A549 (cell line): ENCODE measurements around the gene HARBI1. TPM values are rescaled to one million over a fixed set of nuclear protein-coding genes. Genes with fewer than 3 reads are reported as not detected.

ENCODE experiments used
- ATAC-seq, 2 experiments: fragments of 200-7000 bp in 1 of 2; fragments of >200 bp in 1 of 2; cut with Nextera tagmentation in 1 of 2; cut with Tn5 transposase in 1 of 2; 3 replicates each; pipeline versions ENCODE4 v1.8.0 to v1.9.1; 2018 to 2020; ENCODE audit warnings: mild to moderate bottlenecking in 1 of 2, moderate library complexity in 1 of 2
- CTCF ChIA-PET: fragments of 300-600 bp; sonication (Branson Sonifier 250); formaldehyde crosslinking; extraction: SDS; loops from one replicate; lab custom pipeline; 2021; ENCODE audit warnings: antibody characterized with exemption, inconsistent platforms; lab: Yijun Ruan, JAX
- POLR2A ChIA-PET: fragments of 350-600 bp; formaldehyde crosslinking; extraction: SDS; loops from one replicate; lab custom pipeline; 2021; ENCODE audit warnings: antibody characterized with exemption, inconsistent platforms; lab: Yijun Ruan, JAX
- DNase-seq, 2 experiments: peaks; one replicate each; pipeline versions ENCODE4 v3.0.0 to v3.0.0-alpha.2; 2011 to 2016; ENCODE audit warnings: low read depth in 1 of 2, low spot score in 1 of 2
- FAIRE-seq: peaks from 2 replicates; lab custom pipeline; 2011; peaks lifted over from hg19 to GRCh38; lab: Jason Lieb, UNC
- H3K27ac ChIP-seq, 2 experiments: fragments of >200 bp; sonication (Bioruptor Twin); formaldehyde crosslinking; 3 replicates each; pipeline ENCODE4 v1.5.1; 2016 to 2017
- H3K4me1 ChIP-seq: fragments of >200 bp; sonication (Bioruptor Twin); formaldehyde crosslinking; 3 replicates; pipeline ENCODE4 v1.6.1; 2016
- H3K4me2 ChIP-seq: fragments of >200 bp; sonication (Bioruptor Twin); formaldehyde crosslinking; 3 replicates; pipeline ENCODE4 v1.6.1; 2016
- H3K4me3 ChIP-seq: fragments of >200 bp; sonication (Bioruptor Twin); formaldehyde crosslinking; 3 replicates; pipeline ENCODE4 v1.5.1; 2016
- H3K9me3 ChIP-seq: fragments of >200 bp; sonication (Bioruptor Twin); formaldehyde crosslinking; 3 replicates; pipeline ENCODE4 v1.6.1; 2016
- BHLHE40 ChIP-seq: IDR thresholded peaks from 2 replicates; pipeline ENCODE4 v1.6.1; 2012; ENCODE audit warnings: low read depth, low read length, inconsistent platforms
- CHD4 ChIP-seq: fragments of 200-600 bp; sonication (generic); IDR thresholded peaks from 2 replicates; pipeline ENCODE4 v1.6.1; 2016; ENCODE audit warnings: antibody characterized with exemption, mild to moderate bottlenecking, borderline replicate concordance
- EHF ChIP-seq: fragments of 250-450 bp; sonication (Bioruptor Pico); IDR thresholded peaks from 2 replicates; pipeline ENCODE4 v1.5.0; 2020; ENCODE audit warnings: mild to moderate bottlenecking
- ESRRA ChIP-seq: fragments of 150-350 bp; IDR thresholded peaks from 2 replicates; pipeline ENCODE4 v1.6.1; 2014; ENCODE audit warnings: mild to moderate bottlenecking, low read length, borderline replicate concordance
- FOXS1 ChIP-seq: fragments of 250-450 bp; sonication (Bioruptor Pico); IDR thresholded peaks from 2 replicates; pipeline ENCODE4 v1.5.0; 2020; ENCODE audit warnings: mild to moderate bottlenecking, moderate library complexity
- HDAC2 ChIP-seq: fragments of 200-600 bp; sonication (generic); IDR thresholded peaks from 2 replicates; pipeline ENCODE4 v1.6.1; 2016
- HOXA7 ChIP-seq: fragments of 250-450 bp; sonication (Bioruptor Pico); IDR thresholded peaks from 2 replicates; pipeline ENCODE4 v1.5.0; 2020; ENCODE audit warnings: mild to moderate bottlenecking, moderate library complexity
- MAFK ChIP-seq: fragments of 450-650 bp; IDR thresholded peaks from 2 replicates; pipeline ENCODE4 v1.6.1; 2014; ENCODE audit not compliant: partially characterized antibody
- MYC ChIP-seq: IDR thresholded peaks from 2 replicates; pipeline ENCODE4 v1.6.1; 2012; ENCODE audit warnings: mild to moderate bottlenecking, inconsistent platforms, low read length, improper control_type of control experiment, borderline replicate concordance
- NFE2L2 ChIP-seq: fragments of 150-350 bp; conservative IDR thresholded peaks from 2 replicates; pipeline ENCODE4 v1.6.1; 2014; ENCODE audit warnings: low read length
- NR3C1 ChIP-seq: fragments of >200 bp; sonication (Bioruptor Twin); formaldehyde crosslinking; IDR thresholded peaks from 3 replicates; pipeline ENCODE4 v1.6.1; 2017
- POLR2A ChIP-seq: IDR thresholded peaks from 2 replicates; pipeline ENCODE4 v1.6.1; 2012; ENCODE audit warnings: mild to moderate bottlenecking, low read length
- POLR2AphosphoS2 ChIP-seq: conservative IDR thresholded peaks from 2 replicates; pipeline ENCODE4 v1.6.1; 2012; ENCODE audit warnings: low read length, improper control_type of control experiment, inconsistent platforms
- RNF2 ChIP-seq: fragments of 200-600 bp; sonication (generic); IDR thresholded peaks from 2 replicates; pipeline ENCODE4 v1.6.1; 2016; ENCODE audit warnings: low read depth, mild to moderate bottlenecking, antibody characterized with exemption, moderate library complexity, borderline replicate concordance
- SREBF2 ChIP-seq: fragments of 450-650 bp; IDR thresholded peaks from 2 replicates; pipeline ENCODE4 v1.6.1; 2014; ENCODE audit warnings: mild to moderate bottlenecking, moderate library complexity
- TFCP2L1 ChIP-seq: fragments of 250-450 bp; sonication (Bioruptor Pico); IDR thresholded peaks from 2 replicates; pipeline ENCODE4 v1.5.0; 2021; ENCODE audit warnings: mild to moderate bottlenecking
- TP53 ChIP-seq: fragments of 250-450 bp; sonication (Bioruptor Pico); IDR thresholded peaks from 2 replicates; pipeline ENCODE4 v1.5.0; 2021; ENCODE audit warnings: mild to moderate bottlenecking, moderate library complexity
- ZFP36 ChIP-seq: fragments of 450-650 bp; IDR thresholded peaks from 2 replicates; pipeline ENCODE4 v1.6.1; 2014; ENCODE audit warnings: borderline replicate concordance; ENCODE audit not compliant: partially characterized antibody
- ZNF302 ChIP-seq: fragments of 250-450 bp; sonication (Bioruptor Pico); IDR thresholded peaks from 2 replicates; pipeline ENCODE4 v1.9.0; 2021; ENCODE audit warnings: inconsistent platforms, mild to moderate bottlenecking, moderate library complexity
- ZSCAN20 ChIP-seq: fragments of 250-450 bp; sonication (Bioruptor Pico); IDR thresholded peaks from 2 replicates; pipeline ENCODE4 v1.8.0; 2022; ENCODE audit warnings: mild to moderate bottlenecking, moderate library complexity
- WGBS: methylation state at CpG from one replicate; pipeline ENCODE4 v1.1.6; 2017; ENCODE audit errors: missing lambda C conversion rate; 5-methylcytosine and 5-hydroxymethylcytosine counted together
- polyA plus RNA-seq, 4 experiments: library from polyadenylated mRNA; depleted of rRNA in 3 of 4; stranded (reverse); fragments of >200 nt; fragmentation: RNase III in 1 of 4; extraction: RNeasy Plus Mini Kit Qiagen cat#74134 plus additional on column Dnase treatment in 1 of 4; gene quantifications; 2 replicates in 3 of 4; 3 replicates in 1 of 4; pipeline ENCODE4 v1.2.3, GENCODE V29; 2011 to 2017
- TF ChIP-seq, protein P1 (sequence below): fragments of 250-450 bp; sonication (Bioruptor Pico); IDR thresholded peaks from 2 replicates; pipeline ENCODE4 v1.5.0; 2020; ENCODE audit warnings: low read depth, mild to moderate bottlenecking, moderate library complexity
- TF ChIP-seq, protein P2 (sequence below): IDR thresholded peaks from 2 replicates; pipeline ENCODE4 v1.6.1; 2012
- TF ChIP-seq, protein P3 (sequence below): fragments of 450-650 bp; IDR thresholded peaks from 2 replicates; pipeline ENCODE4 v1.6.1; 2014; ENCODE audit warnings: antibody characterized with exemption
- TF ChIP-seq, protein P4 (sequence below): fragments of 150-350 bp; IDR thresholded peaks from 2 replicates; pipeline ENCODE4 v1.6.1; 2014; ENCODE audit warnings: low read depth, mild to moderate bottlenecking, low read length

Gene HARBI1
- polyA plus RNA-seq, 2 of the 4 experiments (the other 2 are of a cell fraction): 5.6 to 5.7 TPM

DNA sequence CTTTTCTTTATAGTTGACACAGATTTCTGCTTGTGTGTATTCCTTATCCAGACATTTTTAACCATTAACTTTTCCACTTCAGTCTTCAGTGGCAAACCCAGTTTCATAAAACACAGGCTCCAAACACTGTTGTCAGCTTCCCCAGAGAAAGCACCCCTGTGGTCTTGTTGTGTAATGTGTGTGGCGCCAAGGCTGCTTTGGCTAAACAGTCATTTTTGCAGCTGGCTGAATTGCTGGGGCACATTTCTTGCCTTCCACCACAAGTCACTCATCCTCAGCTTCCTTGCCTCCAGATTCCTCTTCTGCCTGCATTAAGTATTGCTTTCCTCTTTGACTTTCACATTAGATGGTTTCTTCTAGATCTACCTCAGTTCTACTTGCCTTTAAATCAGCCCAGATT, 42.9 kb upstream of the HARBI1 start:
- Histone ChIP-seq H3K27ac (no peak overlapping the region), H3K4me3 (no peak overlapping the region), H3K4me1 (0 out of 3 replicates have a peak, but pooled peaks cover 3% of the 10 kb centered on the region), H3K4me2 (no peak overlapping the region), H3K9me3 (no peaks in the 10 kb centered on the region)
- WGBS: 96% methylated on average over 1 of the region's 1 CpG
- TF ChIP-seq, protein P1, sequence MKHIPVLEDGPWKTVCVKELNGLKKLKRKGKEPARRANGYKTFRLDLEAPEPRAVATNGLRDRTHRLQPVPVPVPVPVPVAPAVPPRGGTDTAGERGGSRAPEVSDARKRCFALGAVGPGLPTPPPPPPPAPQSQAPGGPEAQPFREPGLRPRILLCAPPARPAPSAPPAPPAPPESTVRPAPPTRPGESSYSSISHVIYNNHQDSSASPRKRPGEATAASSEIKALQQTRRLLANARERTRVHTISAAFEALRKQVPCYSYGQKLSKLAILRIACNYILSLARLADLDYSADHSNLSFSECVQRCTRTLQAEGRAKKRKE (CRISPR knock-in tag): no peak
- TF ChIP-seq NR3C1 (no peak), TP53 (CRISPR knock-in tag) (no peak), HDAC2 (no peak), TFCP2L1 (CRISPR knock-in tag) (no peak)
- TF ChIP-seq, protein P2, sequence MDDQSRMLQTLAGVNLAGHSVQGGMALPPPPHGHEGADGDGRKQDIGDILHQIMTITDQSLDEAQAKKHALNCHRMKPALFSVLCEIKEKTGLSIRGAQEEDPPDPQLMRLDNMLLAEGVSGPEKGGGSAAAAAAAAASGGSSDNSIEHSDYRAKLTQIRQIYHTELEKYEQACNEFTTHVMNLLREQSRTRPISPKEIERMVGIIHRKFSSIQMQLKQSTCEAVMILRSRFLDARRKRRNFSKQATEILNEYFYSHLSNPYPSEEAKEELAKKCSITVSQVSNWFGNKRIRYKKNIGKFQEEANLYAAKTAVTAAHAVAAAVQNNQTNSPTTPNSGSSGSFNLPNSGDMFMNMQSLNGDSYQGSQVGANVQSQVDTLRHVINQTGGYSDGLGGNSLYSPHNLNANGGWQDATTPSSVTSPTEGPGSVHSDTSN: no peak
- TF ChIP-seq, protein P3, sequence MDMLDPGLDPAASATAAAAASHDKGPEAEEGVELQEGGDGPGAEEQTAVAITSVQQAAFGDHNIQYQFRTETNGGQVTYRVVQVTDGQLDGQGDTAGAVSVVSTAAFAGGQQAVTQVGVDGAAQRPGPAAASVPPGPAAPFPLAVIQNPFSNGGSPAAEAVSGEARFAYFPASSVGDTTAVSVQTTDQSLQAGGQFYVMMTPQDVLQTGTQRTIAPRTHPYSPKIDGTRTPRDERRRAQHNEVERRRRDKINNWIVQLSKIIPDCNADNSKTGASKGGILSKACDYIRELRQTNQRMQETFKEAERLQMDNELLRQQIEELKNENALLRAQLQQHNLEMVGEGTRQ: no peak
- POLR2A ChIA-PET: no interaction called here
- CTCF ChIA-PET: interaction anchor here (0.6 to 1.9 kb wide), 6 partner anchors 10 to 41 kb away, joined by 3 to 10 read pairs (median 3); no protein-coding TSS in a partner anchor
- FAIRE-seq: no peak
- DNase-seq: no peak
- ATAC-seq: no peak

DNA sequence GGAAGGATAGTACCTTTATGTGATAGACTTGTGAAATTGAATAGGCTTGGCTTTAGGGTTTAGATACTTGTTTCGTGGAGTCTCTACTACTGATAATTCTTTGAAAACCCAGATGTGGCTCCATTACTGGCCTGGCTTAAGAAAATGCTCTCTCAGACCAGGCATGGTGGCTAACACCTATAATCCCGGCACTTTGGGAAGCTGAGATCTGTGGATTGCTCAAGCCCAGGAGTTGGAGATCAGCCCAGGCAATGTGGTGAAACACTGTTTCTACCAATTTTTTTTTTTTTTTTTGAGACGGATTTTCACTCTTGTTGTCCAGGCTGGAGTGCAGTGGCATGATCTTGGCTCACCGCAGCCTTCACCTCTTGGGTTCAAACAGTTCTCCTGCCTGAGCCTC, 41.2 kb upstream of the HARBI1 start:
- no peak overlapping the region for H3K27ac ChIP-seq

DNA sequence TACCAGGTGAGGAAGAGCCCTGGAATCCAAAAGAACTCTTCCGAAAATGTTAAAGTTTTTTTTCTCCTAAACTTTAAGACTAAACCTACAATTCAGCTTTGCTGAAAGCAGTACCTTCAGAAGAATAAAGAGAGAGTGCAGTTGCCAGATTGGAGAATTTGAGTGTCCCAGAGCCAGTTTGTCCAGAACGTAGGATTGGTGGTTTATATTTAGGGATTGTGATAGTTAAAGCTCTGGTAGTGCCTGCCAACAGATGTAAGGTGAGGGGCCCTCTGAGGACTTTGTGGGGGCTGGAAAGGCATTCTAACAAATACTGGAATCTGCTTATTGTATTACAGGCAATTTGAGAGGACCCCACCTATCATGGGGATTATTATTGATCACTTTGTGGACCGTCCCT, 40.2 kb upstream of the HARBI1 start:
- ChIA-PET POLR2A (no interaction called here), CTCF (interaction anchor here (1.4 to 1.6 kb wide), 2 partner anchors 15 to 39 kb away, joined by 5 to 7 read pairs; no protein-coding TSS in a partner anchor)
- Histone ChIP-seq H3K4me3 (no peak overlapping the region), H3K9me3 (no peaks in the 10 kb centered on the region), H3K4me2 (no peak overlapping the region), H3K4me1 (0 out of 3 replicates have a peak, but pooled peaks cover 3% of the 10 kb centered on the region), H3K27ac (no peak overlapping the region)
- no peak for TF ChIP-seq ZSCAN20 (CRISPR knock-in tag)
- no peak for TF ChIP-seq POLR2A
- no peak for TF ChIP-seq EHF
- no peak for TF ChIP-seq MAFK
- no peak for TF ChIP-seq ESRRA
- TF ChIP-seq RNF2: no peak
- TF ChIP-seq ZNF302 (CRISPR knock-in tag): no peak
- no peak for TF ChIP-seq HOXA7 (CRISPR knock-in tag)
- TF ChIP-seq BHLHE40: no peak
- TF ChIP-seq SREBF2: no peak
- no peak for TF ChIP-seq NFE2L2
- TF ChIP-seq FOXS1: no peak
- no peak for ATAC-seq
- no peak for DNase-seq
- no peak for FAIRE-seq
- 91% methylated on average over 3 of the region's 3 CpGs for WGBS

More for the DNA sequence above, 41.2 kb upstream of the HARBI1 start:
- Histone ChIP-seq H3K4me1 (0 out of 3 replicates have a peak, but pooled peaks cover 3% of the 10 kb centered on the region), H3K4me3 (no peak overlapping the region), H3K9me3 (no peaks in the 10 kb centered on the region), H3K4me2 (no peak overlapping the region)
- WGBS: 91% methylated on average over 4 of the region's 4 CpGs
- ATAC-seq: no peak
- no peak for DNase-seq
- ChIA-PET CTCF (interaction anchor here (0.7 to 1.0 kb wide), 2 partner anchors 79 to 277 kb away, joined by 3 to 5 read pairs; partner anchors contain the start of gene MDK), POLR2A (no interaction called here)
- TF ChIP-seq POLR2AphosphoS2 (no peak), CHD4 (no peak), MYC (no peak), ZFP36 (no peak)
- TF ChIP-seq, protein P4, sequence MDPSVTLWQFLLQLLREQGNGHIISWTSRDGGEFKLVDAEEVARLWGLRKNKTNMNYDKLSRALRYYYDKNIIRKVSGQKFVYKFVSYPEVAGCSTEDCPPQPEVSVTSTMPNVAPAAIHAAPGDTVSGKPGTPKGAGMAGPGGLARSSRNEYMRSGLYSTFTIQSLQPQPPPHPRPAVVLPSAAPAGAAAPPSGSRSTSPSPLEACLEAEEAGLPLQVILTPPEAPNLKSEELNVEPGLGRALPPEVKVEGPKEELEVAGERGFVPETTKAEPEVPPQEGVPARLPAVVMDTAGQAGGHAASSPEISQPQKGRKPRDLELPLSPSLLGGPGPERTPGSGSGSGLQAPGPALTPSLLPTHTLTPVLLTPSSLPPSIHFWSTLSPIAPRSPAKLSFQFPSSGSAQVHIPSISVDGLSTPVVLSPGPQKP: no peak
- TF ChIP-seq, protein P2: no peak
- TF ChIP-seq, protein P1 (CRISPR knock-in tag): no peak
- no peak for FAIRE-seq
